GM12891 (cell line): ENCODE data around the gene CGB1.

Experiments
- POLR2A ChIP-seq: IDR thresholded peaks from 2 replicates; pipeline ENCODE4 v1.6.1; 2011; ENCODE audit warnings: low read depth, low read length, control low read depth
- POLR2AphosphoS5 ChIP-seq: IDR thresholded peaks from 2 replicates; pipeline ENCODE4 v1.6.1; 2011; ENCODE audit warnings: low read depth, low read length, control low read depth
- TAF1 ChIP-seq: IDR thresholded peaks from 2 replicates; pipeline ENCODE4 v1.6.1; 2011; ENCODE audit warnings: low read depth, low read length, control low read depth

GRCh38 chr19:49004133-49004532 lies 32.6 kb downstream of the CGB1 start:
- TF ChIP-seq POLR2AphosphoS5 (no peak), POLR2A (no peak), TAF1 (no peak)
